ENCODE results near the gene PPP1R14C.

The PPP1R14C gene

DNA sequence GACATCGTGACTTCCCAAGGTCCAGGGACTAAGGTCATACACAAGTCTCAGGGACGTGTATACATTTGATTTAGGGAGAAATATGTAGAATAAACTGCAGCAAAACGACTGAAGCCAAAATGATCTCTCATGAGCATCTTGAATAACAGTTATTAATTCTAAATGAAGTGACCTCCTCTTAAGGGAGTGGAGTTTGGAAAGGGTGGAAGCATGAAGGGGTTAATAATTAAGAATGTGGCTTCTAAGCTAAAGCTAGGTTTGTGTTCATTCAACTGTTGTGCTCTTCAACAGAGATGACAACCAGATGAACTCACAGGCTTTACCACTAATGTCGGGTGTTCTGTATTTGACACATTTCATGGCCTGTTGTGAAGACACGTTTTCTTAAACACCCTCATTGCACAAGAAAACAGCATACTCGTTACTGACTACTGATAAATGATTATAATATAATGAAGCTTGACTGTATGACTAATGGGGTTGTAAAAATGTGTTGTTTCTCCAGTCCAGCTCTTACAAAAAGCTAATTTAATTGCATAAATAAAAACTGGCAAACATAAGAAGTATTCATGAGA, 1.5 kb downstream of the PPP1R14C start:
- Mint-ChIP-seq H3K27ac (no peak overlapping the region), H3K4me1 (peaks cover 20 to 37% of the 10 kb centered on the region in 2 donors), H3K9me3 (no peaks in the 10 kb centered on the region), H3K36me3 (no peaks in the 10 kb centered on the region), H3K4me3 (peak overlapping the region; percentile 67 to 77), H3K27me3 (peaks cover 27 to 61% of the 10 kb centered on the region in 2 donors)
- DNase-seq (no peak), ATAC-seq (replicated peaks) (no peak)

DNA sequence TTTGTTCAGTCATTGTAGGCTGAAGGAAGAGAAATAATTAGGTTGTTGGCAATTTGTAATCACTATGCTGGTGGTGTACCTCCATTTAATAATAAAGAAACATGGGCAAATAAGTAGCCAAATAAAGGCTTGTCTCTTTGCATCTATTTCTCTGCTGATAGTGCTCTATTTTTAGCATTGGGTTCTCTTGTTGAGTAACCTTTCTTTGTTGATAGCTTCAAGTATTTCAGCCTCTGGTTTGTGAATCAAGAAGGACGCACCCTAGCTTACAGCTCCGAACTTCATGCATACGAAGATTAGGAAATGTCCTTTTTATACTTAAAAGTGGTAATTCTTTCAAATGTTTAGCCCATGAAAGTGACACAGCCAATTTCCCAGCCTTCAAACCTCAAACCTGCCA, 2.6 kb downstream of the PPP1R14C start:
- ATAC-seq (replicated peaks) = peak; percentile 23 to 34
- Mint-ChIP-seq H3K4me3 (peak overlapping the region; percentile 31 to 60), H3K36me3 (no peaks in the 10 kb centered on the region), H3K9me3 (no peaks in the 10 kb centered on the region), H3K27ac (no peak overlapping the region), H3K4me1 (peaks cover 22 to 42% of the 10 kb centered on the region in 2 donors), H3K27me3 (peaks cover 35 to 68% of the 10 kb centered on the region in 2 donors)
- no peak for DNase-seq

DNA sequence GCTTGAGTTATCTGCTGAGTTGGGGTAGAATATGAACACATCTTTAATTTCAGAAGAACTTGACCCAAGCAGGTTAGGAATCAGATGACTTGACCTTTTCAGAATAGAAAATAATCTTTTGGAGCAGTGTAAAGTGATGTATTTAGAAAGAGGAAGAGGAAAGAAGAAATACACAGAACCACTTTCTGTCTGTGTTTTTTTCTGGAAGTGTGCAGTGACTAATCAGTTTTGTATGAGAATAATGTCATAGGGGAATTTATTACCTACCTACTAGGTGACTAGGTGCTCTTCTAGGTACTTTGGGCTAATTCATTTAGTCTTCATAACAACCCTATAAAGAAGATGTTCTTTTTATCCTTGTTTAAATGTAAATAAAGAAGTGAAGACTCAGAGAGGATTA, 3.0 kb downstream of the PPP1R14C start:
- Mint-ChIP-seq H3K27ac (no peak overlapping the region), H3K36me3 (no peaks in the 10 kb centered on the region), H3K4me3 (peak overlapping the region; percentile 31 to 60), H3K4me1 (peaks cover 23 to 46% of the 10 kb centered on the region in 2 donors), H3K27me3 (peaks cover 36 to 69% of the 10 kb centered on the region in 2 donors), H3K9me3 (no peaks in the 10 kb centered on the region)
- ATAC-seq (replicated peaks) (peak; percentile 76 to 82), DNase-seq (no peak)

- ATAC-seq (replicated peaks) (no peak), DNase-seq (no peak)
- peaks cover 25 to 49% of the 10 kb centered on the region in 2 donors for H3K4me1 Mint-ChIP-seq
- no peaks in the 10 kb centered on the region for H3K9me3 Mint-ChIP-seq
- H3K4me3 Mint-ChIP-seq = no peak overlapping the region
- H3K36me3 Mint-ChIP-seq = no peaks in the 10 kb centered on the region
- H3K27ac Mint-ChIP-seq = no peak overlapping the region
- H3K27me3 Mint-ChIP-seq = peaks cover 36 to 69% of the 10 kb centered on the region in 2 donors
Observed at GRCh38 chr6:150146436-150146835, 3.6 kb downstream of the PPP1R14C start.

GRCh38 chr6:150149146-150149545, 6.3 kb downstream of the PPP1R14C start:
- Mint-ChIP-seq H3K4me3 (no peak overlapping the region), H3K9me3 (no peaks in the 10 kb centered on the region), H3K4me1 (peaks cover 21 to 53% of the 10 kb centered on the region in 2 donors), H3K36me3 (no peaks in the 10 kb centered on the region), H3K27me3 (peaks cover 43 to 64% of the 10 kb centered on the region in 2 donors), H3K27ac (no peak overlapping the region)
- ATAC-seq (replicated peaks) = no peak
- no peak for DNase-seq

DNA sequence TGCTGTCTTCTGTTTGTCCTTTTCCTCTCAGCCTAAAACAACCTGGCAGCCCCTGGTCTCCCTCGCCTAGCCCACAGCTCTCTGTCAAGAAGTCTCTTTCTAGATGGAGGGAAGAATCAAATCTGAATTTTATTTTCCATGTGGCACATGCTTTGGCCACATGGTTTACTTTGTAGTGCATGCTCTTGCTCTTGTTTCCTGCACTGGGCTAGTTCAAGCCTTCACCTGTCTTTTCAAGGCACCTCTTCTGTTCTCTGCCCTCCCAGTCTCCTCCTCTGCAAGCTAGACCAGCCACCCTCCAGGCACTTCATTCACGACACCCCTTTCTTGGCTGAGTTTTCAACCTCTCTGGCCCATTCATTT, 7.6 kb downstream of the PPP1R14C start:
- DNase-seq = no peak
- peaks cover 43 to 56% of the 10 kb centered on the region in 2 donors for H3K27me3 Mint-ChIP-seq
- no peak overlapping the region for H3K27ac Mint-ChIP-seq

DNA sequence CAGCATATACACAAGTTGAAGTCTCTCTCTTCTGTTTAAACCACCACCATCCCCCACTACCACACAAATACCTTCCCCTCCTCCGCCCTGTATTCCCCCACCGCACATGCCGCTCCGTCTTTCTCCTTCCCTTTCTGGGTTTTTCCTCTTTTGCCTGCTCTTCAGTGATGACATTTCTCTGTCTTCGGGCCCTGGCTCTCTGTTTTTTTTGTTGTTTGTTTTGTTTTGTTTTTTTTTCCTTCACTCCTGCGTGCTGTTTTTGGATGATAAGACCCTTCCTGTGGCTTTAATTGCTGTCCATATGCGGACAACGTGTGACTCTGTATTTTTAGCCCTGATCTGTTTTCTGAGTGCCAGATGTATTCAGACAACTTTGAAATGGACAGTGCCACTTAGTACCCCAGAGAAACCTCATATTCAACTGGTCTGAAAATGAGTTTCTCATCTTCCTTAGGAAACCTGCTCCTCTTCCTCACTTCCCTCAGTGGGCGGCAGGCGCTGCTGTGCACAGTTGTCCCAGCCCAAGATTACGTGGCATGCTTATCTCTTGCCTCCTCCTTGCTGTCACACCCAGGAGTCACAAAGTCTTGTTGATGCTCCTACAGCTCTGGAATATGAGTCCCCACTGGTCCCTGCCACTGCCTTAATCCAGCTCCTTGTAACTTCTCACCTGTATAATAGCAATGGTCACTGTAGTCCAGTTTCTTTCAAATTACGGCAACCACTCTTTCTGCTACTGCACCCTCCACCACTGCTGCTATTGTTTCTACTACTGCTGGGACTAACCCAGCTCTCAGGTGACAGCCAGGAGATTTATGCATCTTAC, 8.2 kb downstream of the PPP1R14C start:
- DNase-seq (no peak), ATAC-seq (replicated peaks) (no peak)
- peaks cover 13 to 37% of the 10 kb centered on the region in 2 donors for H3K4me1 Mint-ChIP-seq
- no peak overlapping the region for H3K27ac Mint-ChIP-seq
- no peaks in the 10 kb centered on the region for H3K36me3 Mint-ChIP-seq
- H3K4me3 Mint-ChIP-seq = no peak overlapping the region
- peaks cover 43 to 56% of the 10 kb centered on the region in 2 donors for H3K27me3 Mint-ChIP-seq
- no peaks in the 10 kb centered on the region for H3K9me3 Mint-ChIP-seq

More for the DNA sequence above, 7.6 kb downstream of the PPP1R14C start:
- no peaks in the 10 kb centered on the region for H3K9me3 Mint-ChIP-seq
- no peak overlapping the region for H3K4me3 Mint-ChIP-seq
- peaks cover 18 to 43% of the 10 kb centered on the region in 2 donors for H3K4me1 Mint-ChIP-seq
- H3K36me3 Mint-ChIP-seq = no peaks in the 10 kb centered on the region
- ATAC-seq (replicated peaks) = no peak

- Mint-ChIP-seq H3K36me3 (no peaks in the 10 kb centered on the region), H3K27me3 (peaks cover 37 to 39% of the 10 kb centered on the region in 2 donors), H3K27ac (no peak overlapping the region), H3K4me3 (no peak overlapping the region), H3K9me3 (no peaks in the 10 kb centered on the region), H3K4me1 (peaks cover 9 to 37% of the 10 kb centered on the region in 2 donors)
- DNase-seq (no peak), ATAC-seq (replicated peaks) (peak in 1 of 2 donors; percentile 34)
Observed at GRCh38 chr6:150152891-150153876, 10.3 kb downstream of the PPP1R14C start.

DNA sequence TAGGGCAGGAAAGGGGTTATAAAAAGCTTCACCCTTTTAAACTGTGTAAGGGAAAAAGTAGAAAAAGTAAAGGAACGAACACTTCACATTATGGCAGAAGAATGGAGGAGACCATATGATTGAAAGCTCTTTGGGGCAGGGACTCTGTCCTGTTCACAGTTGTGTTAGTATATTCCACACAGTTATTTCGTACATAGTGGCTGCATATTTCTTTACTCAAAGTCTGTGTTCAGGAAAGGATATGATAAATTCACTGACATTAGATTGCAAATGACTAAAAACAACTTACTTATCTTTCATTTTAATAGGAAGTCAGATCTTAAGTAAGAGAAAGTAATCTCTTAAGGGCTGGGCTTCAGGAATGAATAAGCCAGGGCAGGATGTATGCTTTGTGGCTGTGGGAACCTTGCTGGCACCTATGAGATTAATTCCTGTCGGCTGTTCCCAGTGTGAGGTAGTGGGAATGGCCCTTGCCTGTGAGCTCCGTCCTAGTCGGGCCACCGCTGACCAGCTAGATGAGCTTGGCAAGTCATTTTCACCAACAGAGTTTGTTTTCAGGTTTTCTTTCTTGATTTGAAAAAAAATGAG, 11.2 kb downstream of the PPP1R14C start:
- ATAC-seq (replicated peaks) (no peak), DNase-seq (no peak)
- Mint-ChIP-seq H3K36me3 (no peaks in the 10 kb centered on the region), H3K27ac (no peak overlapping the region), H3K4me3 (no peak overlapping the region), H3K9me3 (no peaks in the 10 kb centered on the region), H3K4me1 (peaks cover 9 to 37% of the 10 kb centered on the region in 2 donors), H3K27me3 (peaks cover 31 to 39% of the 10 kb centered on the region in 2 donors)

DNA sequence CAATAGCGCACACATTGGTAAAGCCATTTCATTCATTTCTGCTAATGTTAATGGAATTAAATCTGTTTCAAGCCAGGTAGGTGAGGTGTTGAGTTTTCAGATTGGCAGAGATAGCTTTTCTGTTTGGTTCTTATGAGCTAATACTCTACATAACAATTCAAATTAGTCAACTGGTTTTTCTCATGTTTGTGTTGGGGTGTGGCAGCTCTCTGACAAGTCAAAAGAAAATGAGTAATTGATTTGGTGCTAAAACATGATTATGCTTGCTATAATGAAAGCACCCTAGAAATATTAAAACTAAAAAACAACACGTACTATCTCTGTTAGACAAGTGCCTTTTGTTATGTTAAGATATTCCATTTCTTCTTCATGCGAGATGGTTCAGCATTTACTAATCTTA, 13.6 kb downstream of the PPP1R14C start:
- Mint-ChIP-seq H3K27me3 (peaks cover 22 to 25% of the 10 kb centered on the region in 2 donors), H3K4me1 (peaks cover 5 to 25% of the 10 kb centered on the region in 2 donors), H3K4me3 (no peak overlapping the region), H3K36me3 (no peaks in the 10 kb centered on the region), H3K9me3 (no peaks in the 10 kb centered on the region), H3K27ac (no peak overlapping the region)
- ATAC-seq (replicated peaks) = no peak
- no peak for DNase-seq

DNA sequence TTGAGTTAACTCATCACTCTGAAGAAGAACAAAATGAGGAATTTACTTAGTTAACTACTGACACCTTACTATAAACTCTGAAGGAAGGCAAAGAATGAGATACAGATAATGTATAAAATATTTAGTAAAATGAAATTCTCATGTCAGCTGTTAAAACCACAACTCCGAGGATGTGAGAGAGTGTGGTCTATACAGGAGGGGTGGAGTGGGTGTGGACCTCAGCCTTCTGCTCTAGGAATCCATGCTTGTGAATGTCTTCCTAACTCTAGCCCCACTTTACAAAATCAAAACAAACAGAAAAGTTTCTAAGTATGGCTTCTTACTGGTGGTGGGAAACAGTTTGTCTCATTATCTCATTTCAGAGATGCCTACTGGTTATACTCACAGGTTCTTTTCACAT, 14.2 kb downstream of the PPP1R14C start:
- Mint-ChIP-seq H3K27ac (no peak overlapping the region), H3K36me3 (no peaks in the 10 kb centered on the region), H3K9me3 (no peaks in the 10 kb centered on the region), H3K4me3 (no peak overlapping the region), H3K4me1 (peaks cover 5 to 25% of the 10 kb centered on the region in 2 donors), H3K27me3 (peaks cover 19 to 23% of the 10 kb centered on the region in 2 donors)
- DNase-seq (no peak), ATAC-seq (replicated peaks) (no peak)

- Mint-ChIP-seq H3K4me3 (no peak overlapping the region), H3K27me3 (peaks cover 4 to 9% of the 10 kb centered on the region in 2 donors), H3K27ac (no peak overlapping the region), H3K9me3 (no peaks in the 10 kb centered on the region), H3K4me1 (peaks cover 0 to 6% of the 10 kb centered on the region in 2 donors), H3K36me3 (no peaks in the 10 kb centered on the region)
- DNase-seq = no peak
- ATAC-seq (replicated peaks) = no peak
Observed at GRCh38 chr6:150159757-150160156, 16.9 kb downstream of the PPP1R14C start.

DNA sequence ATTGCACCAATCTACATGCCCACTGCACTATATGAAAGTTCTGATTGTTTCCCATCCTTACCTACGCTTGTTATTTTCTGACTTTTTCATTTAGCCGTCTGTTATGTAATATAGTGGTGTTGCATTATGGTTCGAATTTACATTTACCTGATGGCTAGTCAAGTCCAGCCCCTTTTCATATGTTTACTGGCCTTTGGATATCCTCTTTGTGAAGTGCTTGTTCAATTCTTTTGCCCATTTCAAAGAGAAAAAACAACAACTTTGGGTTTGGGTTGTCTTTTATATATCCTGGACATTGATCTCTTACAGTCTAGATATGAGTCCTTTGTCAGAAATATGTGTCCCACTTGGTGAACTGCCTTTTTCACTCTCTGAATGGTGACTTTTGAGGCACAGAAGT, 21.1 kb downstream of the PPP1R14C start:
- Mint-ChIP-seq H3K9me3 (peaks cover 0 to 2% of the 10 kb centered on the region in 2 donors), H3K36me3 (no peaks in the 10 kb centered on the region), H3K27me3 (peaks cover 4 to 9% of the 10 kb centered on the region in 2 donors), H3K27ac (no peak overlapping the region), H3K4me1 (peaks cover 5 to 10% of the 10 kb centered on the region in 2 donors), H3K4me3 (no peak overlapping the region)
- DNase-seq = no peak
- ATAC-seq (replicated peaks) = no peak
